Measurements from ENCODE around the gene SH3TC2. TPM values are rescaled to one million over a fixed set of nuclear protein-coding genes. Genes with fewer than 3 reads are reported as not detected.
"Not testable (repeated sequence)": the region's sequence is repeated elsewhere in the genome, so short reads cannot be mapped to it uniquely, and the experiment has no call there.

The SH3TC2 gene
- total and polyA plus RNA-seq, 4 donors = 1.1 to 2.9 TPM; not detected in 2

DNA sequence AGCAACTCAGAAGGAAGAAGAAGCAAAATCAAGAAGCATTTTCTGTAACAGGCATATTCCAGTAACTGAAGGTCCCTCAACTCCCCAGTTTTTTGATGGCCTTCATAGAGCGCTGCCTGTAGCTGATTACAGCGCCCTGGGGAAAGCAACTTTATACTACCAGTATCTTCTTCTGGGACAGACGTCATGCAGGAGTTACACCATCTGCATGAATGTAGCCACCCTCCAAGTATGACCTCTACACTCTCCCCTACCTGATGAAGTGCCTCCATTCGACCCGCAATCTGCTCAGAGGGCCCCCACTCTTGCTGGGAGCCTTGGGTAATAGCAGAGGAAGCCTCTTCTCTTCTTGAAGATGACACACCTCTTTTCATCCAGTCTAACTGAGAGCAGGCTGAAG is 21.0 kb upstream of the SH3TC2 start:
- no peaks in the 10 kb centered on the region for H3K4me1 ChIP-seq (ENCODE audit: control insufficient read depth in 1 of 2, insufficient read depth in 2 of 2, low read length in 2 of 2)
- no peak overlapping the region for H3K27ac ChIP-seq (ENCODE audit: low read depth in 1 of 2, low read length in 2 of 2)
- ATAC-seq (ENCODE audit: low FRiP score) = no peak
- H3K27me3 ChIP-seq (ENCODE audit: control insufficient read depth in 1 of 2, insufficient read depth in 2 of 2, low read length in 1 of 2) = peaks cover 0 to 2% of the 10 kb centered on the region in 2 donors
- H3K4me3 ChIP-seq (ENCODE audit: low read length in 2 of 2) = no peak overlapping the region
- H3K9me3 ChIP-seq (ENCODE audit: control insufficient read depth, low read length) = peaks cover 3% of the 10 kb centered on the region
- DNase-seq = no peak
- WGBS, 2 donors = 69 to 75% methylated on average over 5 of the region's 5 CpGs
- H3K36me3 ChIP-seq (ENCODE audit: control insufficient read depth in 1 of 2, insufficient read depth in 2 of 2, low read length in 1 of 2) = no peaks in the 10 kb centered on the region
- intact Hi-C loops (cut with DNase I) = no loop called here

DNA sequence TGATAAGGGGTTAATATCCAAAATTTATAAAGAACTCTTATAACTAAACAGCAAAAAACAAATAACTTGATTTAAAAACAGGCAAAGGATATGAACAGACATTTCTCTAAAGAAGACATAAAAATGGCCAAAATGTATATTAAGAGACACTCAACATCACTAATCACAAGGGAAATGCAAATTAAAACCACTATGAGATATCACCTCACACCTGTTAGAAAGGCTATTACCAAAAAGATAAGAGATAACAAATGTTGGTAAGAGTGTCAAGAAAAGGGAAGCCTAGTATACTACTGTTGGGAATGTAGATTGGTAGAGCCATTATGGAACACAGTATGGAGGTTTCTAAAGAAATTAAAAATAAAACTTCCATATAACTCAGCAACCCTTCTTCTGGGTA is 19.4 kb upstream of the SH3TC2 start:
- Histone ChIP-seq H3K9me3 (ENCODE audit: control insufficient read depth, low read length) (peaks cover 3% of the 10 kb centered on the region), H3K4me3 (ENCODE audit: low read length in 2 of 2) (no peak overlapping the region), H3K27me3 (ENCODE audit: control insufficient read depth in 1 of 2, insufficient read depth in 2 of 2, low read length in 1 of 2) (peaks cover 0 to 2% of the 10 kb centered on the region in 2 donors), H3K36me3 (ENCODE audit: control insufficient read depth in 1 of 2, insufficient read depth in 2 of 2, low read length in 1 of 2) (no peaks in the 10 kb centered on the region), H3K4me1 (ENCODE audit: control insufficient read depth in 1 of 2, insufficient read depth in 2 of 2, low read length in 2 of 2) (no peaks in the 10 kb centered on the region), H3K27ac (ENCODE audit: low read depth in 1 of 2, low read length in 2 of 2) (no peak overlapping the region)
- no peak for ATAC-seq (ENCODE audit: low FRiP score)
- no peak for DNase-seq
- intact Hi-C loops (cut with DNase I) = no loop called here

DNA sequence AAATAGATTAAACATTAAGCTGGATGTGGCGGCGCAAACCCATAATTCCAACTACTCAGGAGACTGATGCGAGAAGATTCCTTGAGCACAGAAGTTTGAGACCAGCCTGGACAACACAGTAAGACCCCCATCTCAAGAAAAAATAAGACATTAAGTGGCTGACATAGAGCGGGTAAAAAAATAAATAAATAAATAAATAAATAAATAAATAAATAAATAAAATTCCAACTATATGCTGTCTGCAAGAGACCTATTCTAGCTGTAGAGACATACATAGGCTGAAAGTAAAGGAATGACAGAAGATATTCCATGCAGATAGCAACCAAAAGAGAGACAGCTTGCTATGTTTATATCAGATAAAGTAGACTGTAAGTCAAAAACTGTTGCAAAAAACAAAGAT is 17.4 kb upstream of the SH3TC2 start:
- Histone ChIP-seq H3K4me1 (ENCODE audit: control insufficient read depth in 1 of 2, insufficient read depth in 2 of 2, low read length in 2 of 2) (no peaks in the 10 kb centered on the region), H3K9me3 (ENCODE audit: control insufficient read depth, low read length) (peaks cover 2% of the 10 kb centered on the region), H3K36me3 (ENCODE audit: control insufficient read depth in 1 of 2, insufficient read depth in 2 of 2, low read length in 1 of 2) (no peaks in the 10 kb centered on the region), H3K4me3 (ENCODE audit: low read length in 2 of 2) (no peak overlapping the region), H3K27me3 (ENCODE audit: control insufficient read depth in 1 of 2, insufficient read depth in 2 of 2, low read length in 1 of 2) (no peaks in the 10 kb centered on the region), H3K27ac (ENCODE audit: low read depth in 1 of 2, low read length in 2 of 2) (no peak overlapping the region)
- 85 to 98% methylated on average over 4 of the region's 4 CpGs for WGBS, 2 donors
- no peak for DNase-seq
- ATAC-seq (ENCODE audit: low FRiP score) = no peak
- intact Hi-C loops (cut with DNase I) = no loop called here

DNA sequence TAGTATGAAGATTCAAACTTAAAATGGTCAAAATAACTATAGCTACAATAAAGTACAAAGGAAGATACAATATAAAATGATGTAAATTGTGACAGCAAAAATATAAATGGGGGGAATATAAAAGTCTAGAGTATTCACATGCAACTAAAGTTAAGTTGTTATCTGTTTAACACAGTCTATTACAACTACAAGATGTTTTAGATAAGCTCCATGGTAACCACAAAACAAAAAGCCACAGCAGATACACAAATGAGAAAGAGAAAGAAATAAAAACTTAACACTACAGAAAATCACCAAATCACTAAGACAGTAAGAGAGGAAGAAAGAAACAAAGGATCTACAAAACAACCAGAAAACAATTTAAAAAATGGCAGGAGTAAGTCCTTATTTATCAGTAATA is 17.0 kb upstream of the SH3TC2 start:
- no peaks in the 10 kb centered on the region for H3K27me3 ChIP-seq (ENCODE audit: control insufficient read depth in 1 of 2, insufficient read depth in 2 of 2, low read length in 1 of 2)
- H3K27ac ChIP-seq (ENCODE audit: low read depth in 1 of 2, low read length in 2 of 2) = no peak overlapping the region
- H3K4me1 ChIP-seq (ENCODE audit: control insufficient read depth in 1 of 2, insufficient read depth in 2 of 2, low read length in 2 of 2) = no peaks in the 10 kb centered on the region
- no peak for ATAC-seq (ENCODE audit: low FRiP score)
- H3K36me3 ChIP-seq (ENCODE audit: control insufficient read depth in 1 of 2, insufficient read depth in 2 of 2, low read length in 1 of 2) = no peaks in the 10 kb centered on the region
- DNase-seq = no peak
- H3K9me3 ChIP-seq (ENCODE audit: control insufficient read depth, low read length) = peaks cover under 1% of the 10 kb centered on the region
- intact Hi-C loops (cut with DNase I) = no loop called here
- H3K4me3 ChIP-seq (ENCODE audit: low read length in 2 of 2) = no peak overlapping the region

DNA sequence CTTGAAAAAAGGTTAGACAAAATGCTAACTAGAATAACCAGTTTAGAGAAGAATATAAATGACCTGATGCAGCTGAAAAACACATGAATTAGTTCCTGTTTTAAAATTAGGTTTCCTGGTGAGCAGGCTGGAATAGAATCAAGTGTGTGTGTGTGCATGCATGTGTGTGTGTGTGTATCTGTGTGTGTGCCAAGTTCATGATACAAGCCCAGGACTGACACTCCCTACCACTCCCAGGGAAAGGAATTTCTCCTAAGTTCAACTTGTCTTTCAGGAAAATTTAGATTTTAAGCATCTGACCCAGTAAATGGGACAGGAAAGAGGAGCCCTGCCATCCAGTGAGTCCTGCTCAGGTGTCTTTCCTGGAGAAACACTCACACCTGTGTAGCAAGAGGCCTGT is 11.2 kb upstream of the SH3TC2 start:
- H3K27me3 ChIP-seq (ENCODE audit: control insufficient read depth in 1 of 2, insufficient read depth in 2 of 2, low read length in 1 of 2); H3K4me3 ChIP-seq (ENCODE audit: low read length in 2 of 2); intact Hi-C loops (cut with DNase I); H3K27ac ChIP-seq (ENCODE audit: low read depth in 1 of 2, low read length in 2 of 2); H3K4me1 ChIP-seq (ENCODE audit: control insufficient read depth in 1 of 2, insufficient read depth in 2 of 2, low read length in 2 of 2); ATAC-seq (ENCODE audit: low FRiP score); H3K36me3 ChIP-seq (ENCODE audit: control insufficient read depth in 1 of 2, insufficient read depth in 2 of 2, low read length in 1 of 2); DNase-seq; H3K9me3 ChIP-seq (ENCODE audit: control insufficient read depth, low read length): not testable (repeated sequence)

DNA sequence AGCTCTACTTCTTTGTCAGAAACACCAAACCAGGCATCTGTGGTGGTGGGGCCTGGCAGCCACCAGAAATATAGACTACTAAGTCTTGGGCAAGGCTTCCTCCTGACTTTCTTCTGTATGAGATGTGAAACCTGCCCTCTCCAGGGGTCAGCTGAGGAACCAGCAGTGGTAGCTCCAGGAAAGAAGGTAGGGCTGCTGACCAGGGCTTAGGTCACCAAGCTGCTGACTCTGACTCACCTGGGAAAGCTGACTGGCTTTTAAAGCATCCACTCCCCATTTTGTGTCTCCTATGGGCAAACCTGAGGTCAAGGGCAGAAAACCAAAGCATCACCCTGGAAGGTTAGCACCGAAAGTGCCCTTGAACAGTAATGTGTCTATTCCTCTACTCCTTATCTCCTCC is 10.4 kb upstream of the SH3TC2 start:
- H3K27me3 ChIP-seq (ENCODE audit: control insufficient read depth in 1 of 2, insufficient read depth in 2 of 2, low read length in 1 of 2) = no peaks in the 10 kb centered on the region
- H3K36me3 ChIP-seq (ENCODE audit: control insufficient read depth in 1 of 2, insufficient read depth in 2 of 2, low read length in 1 of 2) = no peaks in the 10 kb centered on the region
- no peak overlapping the region for H3K4me3 ChIP-seq (ENCODE audit: low read length in 2 of 2)
- no peak for DNase-seq
- intact Hi-C loops (cut with DNase I) = no loop called here
- no peak for ATAC-seq (ENCODE audit: low FRiP score)
- no peaks in the 10 kb centered on the region for H3K4me1 ChIP-seq (ENCODE audit: control insufficient read depth in 1 of 2, insufficient read depth in 2 of 2, low read length in 2 of 2)
- H3K27ac ChIP-seq (ENCODE audit: low read depth in 1 of 2, low read length in 2 of 2) = no peak overlapping the region
- no peaks in the 10 kb centered on the region for H3K9me3 ChIP-seq (ENCODE audit: control insufficient read depth, low read length)
- WGBS, 2 donors = 92 to 95% methylated on average over 1 of the region's 1 CpG

DNA sequence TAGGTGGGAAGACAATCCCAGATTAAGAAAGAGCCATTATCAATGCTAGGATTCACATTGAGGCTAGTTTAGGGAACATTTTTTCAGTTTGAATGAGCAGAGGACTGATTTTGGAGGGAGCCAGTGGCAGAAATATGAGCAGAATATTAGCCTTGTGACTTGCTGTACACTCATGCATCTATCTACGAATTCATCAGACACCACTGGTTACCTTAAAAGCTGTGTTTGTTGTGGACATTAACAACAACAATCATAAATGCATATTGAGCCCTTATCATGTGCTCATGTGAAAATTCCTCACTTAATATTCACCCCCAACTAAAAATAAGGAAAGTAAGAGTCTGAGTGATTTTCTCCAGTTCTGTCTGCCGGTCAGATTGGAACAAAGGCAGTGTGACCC is 9.9 kb upstream of the SH3TC2 start:
- intact Hi-C loops (cut with DNase I) = no loop called here
- 81 to 84% methylated on average over 2 of the region's 2 CpGs for WGBS, 2 donors

DNA sequence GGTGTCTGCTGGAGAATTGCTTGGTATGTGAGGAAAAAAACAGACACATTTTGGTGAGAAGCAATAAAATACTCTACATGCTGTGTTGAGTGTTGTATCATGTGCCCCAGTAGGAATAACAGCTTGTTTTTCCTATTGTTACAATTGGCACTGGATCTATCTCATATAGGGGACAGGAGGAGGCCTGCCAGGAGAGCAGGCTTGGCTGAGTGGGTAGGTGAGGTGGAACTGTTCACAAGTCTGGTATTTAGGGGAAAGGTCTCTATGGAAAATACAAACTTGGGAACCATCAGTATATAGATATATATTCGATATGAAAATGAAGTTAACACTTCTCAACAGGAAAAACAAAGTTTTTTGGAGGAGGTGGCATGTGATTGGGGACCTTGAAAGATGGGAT is 9.5 kb upstream of the SH3TC2 start:
- intact Hi-C loops (cut with DNase I) = no loop called here
- no peak overlapping the region for H3K27ac ChIP-seq (ENCODE audit: low read depth in 1 of 2, low read length in 2 of 2)
- ATAC-seq (ENCODE audit: low FRiP score) (no peak), DNase-seq (no peak)
- peaks cover 0 to 1% of the 10 kb centered on the region in 2 donors for H3K36me3 ChIP-seq (ENCODE audit: control insufficient read depth in 1 of 2, insufficient read depth in 2 of 2, low read length in 1 of 2)
- H3K4me1 ChIP-seq (ENCODE audit: control insufficient read depth in 1 of 2, insufficient read depth in 2 of 2, low read length in 2 of 2) = no peaks in the 10 kb centered on the region
- no peaks in the 10 kb centered on the region for H3K27me3 ChIP-seq (ENCODE audit: control insufficient read depth in 1 of 2, insufficient read depth in 2 of 2, low read length in 1 of 2)
- no peak overlapping the region for H3K4me3 ChIP-seq (ENCODE audit: low read length in 2 of 2)
- H3K9me3 ChIP-seq (ENCODE audit: control insufficient read depth, low read length) = no peaks in the 10 kb centered on the region
- WGBS, 2 donors = 71 to 81% methylated on average over 1 of the region's 1 CpG

More for the DNA sequence above, 9.9 kb upstream of the SH3TC2 start:
- Histone ChIP-seq H3K27ac (ENCODE audit: low read depth in 1 of 2, low read length in 2 of 2) (no peak overlapping the region), H3K27me3 (ENCODE audit: control insufficient read depth in 1 of 2, insufficient read depth in 2 of 2, low read length in 1 of 2) (no peaks in the 10 kb centered on the region), H3K9me3 (ENCODE audit: control insufficient read depth, low read length) (no peaks in the 10 kb centered on the region), H3K4me3 (ENCODE audit: low read length in 2 of 2) (no peak overlapping the region), H3K36me3 (ENCODE audit: control insufficient read depth in 1 of 2, insufficient read depth in 2 of 2, low read length in 1 of 2) (peaks cover 0 to under 1% of the 10 kb centered on the region in 2 donors), H3K4me1 (ENCODE audit: control insufficient read depth in 1 of 2, insufficient read depth in 2 of 2, low read length in 2 of 2) (no peaks in the 10 kb centered on the region)
- ATAC-seq (ENCODE audit: low FRiP score) = no peak
- DNase-seq = no peak

DNA sequence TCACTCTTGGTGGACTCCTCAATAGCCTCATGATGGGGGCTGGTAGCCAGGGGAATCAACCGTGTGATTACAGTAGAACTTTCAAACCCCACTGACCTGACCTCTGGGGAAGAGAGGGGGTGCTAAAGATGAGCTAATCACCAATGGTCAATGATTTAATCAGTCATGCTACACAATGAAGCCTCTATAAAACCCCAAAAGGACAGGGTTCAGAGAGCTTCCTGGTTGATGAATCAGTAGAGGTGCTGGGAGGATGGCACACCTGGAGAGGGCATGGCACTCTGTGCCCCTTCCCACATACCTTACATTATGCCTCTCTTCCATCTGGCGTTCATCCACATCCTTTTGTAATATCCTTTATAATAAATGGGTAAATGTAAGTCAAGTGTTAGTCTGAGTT is 8.9 kb upstream of the SH3TC2 start:
- Histone ChIP-seq H3K27ac (ENCODE audit: low read depth in 1 of 2, low read length in 2 of 2) (no peak overlapping the region), H3K36me3 (ENCODE audit: control insufficient read depth in 1 of 2, insufficient read depth in 2 of 2, low read length in 1 of 2) (peaks cover 0 to 1% of the 10 kb centered on the region in 2 donors), H3K4me3 (ENCODE audit: low read length in 2 of 2) (no peak overlapping the region), H3K4me1 (ENCODE audit: control insufficient read depth in 1 of 2, insufficient read depth in 2 of 2, low read length in 2 of 2) (no peaks in the 10 kb centered on the region), H3K9me3 (ENCODE audit: control insufficient read depth, low read length) (peaks cover 2% of the 10 kb centered on the region), H3K27me3 (ENCODE audit: control insufficient read depth in 1 of 2, insufficient read depth in 2 of 2, low read length in 1 of 2) (no peaks in the 10 kb centered on the region)
- DNase-seq (no peak), ATAC-seq (ENCODE audit: low FRiP score) (no peak)
- WGBS, 2 donors = 71 to 74% methylated on average over 2 of the region's 2 CpGs
- intact Hi-C loops (cut with DNase I) = no loop called here

All from aorta (tissue), 5 donors.